GM12878 (cell line): Measurements from ENCODE around the gene CRYAB. TPM values are rescaled to one million over a fixed set of nuclear protein-coding genes. Genes with fewer than 3 reads are reported as not detected.

Experiments used
- ATF7 ChIP-seq: fragments of 450-650 bp; IDR thresholded peaks from 2 replicates; pipeline ENCODE4 v1.6.1; 2016; ENCODE audit warnings: low read depth, mild to moderate bottlenecking
- E2F8 ChIP-seq: fragments of 450-650 bp; IDR thresholded peaks from 2 replicates; pipeline ENCODE4 v1.6.1; 2018; ENCODE audit warnings: mild to moderate bottlenecking, low read depth, moderate library complexity; ENCODE audit not compliant: partially characterized antibody
- EGR1 ChIP-seq, 2 experiments: IDR thresholded peaks; 1 replicate in 1 of 2; 2 replicates in 1 of 2; pipeline ENCODE4 v1.6.1; 2011 to 2012; ENCODE audit warnings: low read depth in 2 of 2, low read length in 2 of 2, borderline replicate concordance in 1 of 2, mild to moderate bottlenecking in 1 of 2, moderate library complexity in 1 of 2
- EZH2 ChIP-seq: IDR thresholded peaks from 2 replicates; pipeline ENCODE4 v1.6.1; 2012; ENCODE audit warnings: low read depth, mild to moderate bottlenecking, control low read depth, inconsistent platforms, low read length, borderline replicate concordance; ENCODE audit not compliant: control insufficient read depth
- SMAD1 ChIP-seq: fragments of 450-650 bp; IDR thresholded peaks from 2 replicates; pipeline ENCODE4 v1.6.1; 2018; ENCODE audit warnings: mild to moderate bottlenecking, low read depth; ENCODE audit not compliant: partially characterized antibody
- SMARCA5 ChIP-seq: fragments of 450-650 bp; IDR thresholded peaks from 2 replicates; pipeline ENCODE4 v1.6.1; 2017; ENCODE audit warnings: mild to moderate bottlenecking
- TBL1XR1 ChIP-seq: IDR thresholded peaks from 2 replicates; pipeline ENCODE4 v1.6.1; 2012; ENCODE audit warnings: low read depth, low read length, improper control_type of control experiment
- ZBTB40 ChIP-seq: fragments of 450-650 bp; IDR thresholded peaks from 2 replicates; pipeline ENCODE4 v1.6.1; 2016; ENCODE audit warnings: mild to moderate bottlenecking, moderate library complexity, borderline replicate concordance
- polyA plus RNA-seq, 11 experiments: library from polyadenylated mRNA; depleted of rRNA in 4 of 11; unstranded in 6 of 11; stranded (reverse) in 5 of 11; fragments of >200 nt; fragmentation: Nextera tagmentation in 4 of 11; fragmentation: Illumina TruSeq in 1 of 11; extraction: Ambion mirVana in 4 of 11; extraction: Trizol in 1 of 11; gene quantifications; 1 replicate in 1 of 11; 2 replicates in 10 of 11; pipeline versions ENCODE4 v1.2.1 to v1.2.3, GENCODE V29; 2011 to 2016; ENCODE audit warnings: inconsistent platforms in 2 of 11, missing spikeins in 2 of 11, low read depth in 1 of 11
- total RNA-seq, 4 experiments: library from RNA; depleted of rRNA in 3 of 4; stranded (reverse); fragments of >200 nt in 3 of 4; fragmentation: Illumina TruSeq in 1 of 4; extraction: Trizol in 1 of 4; gene quantifications; 2 replicates each; pipeline versions ENCODE4 v1.2.1 to v1.2.3, GENCODE V29; 2013 to 2021

The CRYAB gene
- total and polyA plus RNA-seq, 10 of the 15 experiments (the other 5 are each of a cell fraction or from before 2014, with no cell fraction given), result 0.72 to 1.0 TPM; not detected in 8

GRCh38 chr11:111920908-111921307 lies 9.3 kb upstream of the CRYAB start (continued):
- TF ChIP-seq E2F8, result no peak
- TF ChIP-seq EZH2, result no peak
- TF ChIP-seq ATF7, result no peak
- no peak for TF ChIP-seq TBL1XR1
- TF ChIP-seq EGR1 (IDR thresholded peaks at IDR 0.05; ENCODE audit: borderline replicate concordance in 1 of 2, low read depth in 2 of 2, low read length in 2 of 2), result no peak
- TF ChIP-seq ZBTB40, result no peak
- no peak for TF ChIP-seq SMARCA5
- TF ChIP-seq SMAD1, result no peak
